GM19455 (cell line): ENCODE data around the gene MAN2B2.

ENCODE experiments used
- ATAC-seq: cut with Tn5 transposase; IDR thresholded peaks from one replicate; pipeline ENCODE4 v1.9.1; 2021; ENCODE audit not compliant: unreplicated experiment

MAN2B2 gene

DNA sequence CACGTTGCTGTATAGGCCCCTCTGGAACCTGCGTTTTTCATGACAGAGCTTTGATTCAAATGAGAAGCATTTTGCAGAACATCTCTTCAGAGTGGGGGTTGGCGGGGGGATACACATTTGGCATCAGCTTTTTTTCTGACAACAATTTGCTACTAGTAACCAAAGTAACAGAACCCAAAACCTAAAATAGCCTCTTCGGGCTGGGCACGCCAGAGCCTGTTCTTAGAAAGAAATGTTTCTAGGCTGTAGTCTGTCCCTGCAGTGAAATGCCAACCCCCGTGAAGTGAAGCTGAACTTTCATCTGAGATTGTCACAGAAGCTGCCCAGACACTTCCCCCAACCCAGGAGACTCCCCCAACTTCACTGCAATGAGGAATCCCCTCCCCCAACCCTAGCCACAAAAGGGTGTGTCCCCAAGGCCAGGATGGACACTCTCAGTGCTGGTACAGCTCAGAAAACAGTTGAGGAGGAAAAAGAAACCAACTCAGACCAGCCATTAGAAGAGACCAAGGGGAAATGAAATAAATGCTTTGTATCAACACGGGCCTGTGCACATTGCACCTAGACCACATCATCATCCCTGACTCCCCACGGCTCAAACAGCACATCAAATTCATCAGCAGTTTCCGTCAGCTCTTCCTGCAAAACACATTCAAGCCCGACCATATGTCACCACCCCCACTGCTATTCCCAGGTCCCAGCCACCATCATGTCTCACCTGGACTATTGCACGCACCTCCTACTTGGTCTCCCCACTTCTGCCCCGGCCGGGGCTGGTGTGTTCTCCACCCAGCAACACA is 8.4 kb upstream of the MAN2B2 start:
- ATAC-seq: no peak

DNA sequence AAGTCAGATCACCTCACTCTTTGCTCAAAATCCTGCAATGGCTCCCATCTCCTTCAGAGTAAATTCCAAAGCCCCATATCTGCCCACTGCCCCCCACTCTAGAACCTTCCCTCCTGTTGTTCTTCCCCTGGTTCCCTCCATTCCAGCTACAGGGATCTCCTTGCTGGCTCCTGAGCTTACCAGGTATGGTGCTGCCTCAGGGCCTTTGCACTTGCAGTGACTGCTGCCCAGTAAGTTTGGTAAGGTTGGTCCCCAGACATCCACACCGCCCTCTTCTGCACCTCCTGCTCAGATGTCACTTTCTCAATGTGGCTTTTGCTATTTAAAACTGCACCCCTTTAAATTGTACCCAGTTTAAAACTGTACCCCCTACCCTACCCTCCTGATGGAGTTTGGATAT is 7.8 kb upstream of the MAN2B2 start:
- no peak for ATAC-seq

DNA sequence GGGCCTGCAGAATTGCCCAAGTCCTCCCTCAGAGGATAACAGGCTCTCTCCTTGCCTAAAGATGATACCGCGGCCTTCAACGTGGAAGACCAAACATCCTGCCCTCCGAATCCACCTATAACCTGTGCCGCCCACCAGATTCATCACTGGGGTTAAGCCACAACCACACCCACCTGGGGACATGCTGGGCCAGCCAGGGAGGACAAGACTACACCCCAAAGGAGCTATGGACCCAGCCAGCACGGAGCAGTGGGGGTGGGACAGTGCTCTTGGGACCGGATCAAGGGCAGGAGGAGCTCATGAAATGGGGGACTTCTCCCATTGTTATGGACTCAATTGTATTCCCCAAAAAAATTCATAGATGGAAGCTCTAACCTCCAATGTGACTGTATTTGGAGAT is 6.8 kb upstream of the MAN2B2 start:
- no peak for ATAC-seq

DNA sequence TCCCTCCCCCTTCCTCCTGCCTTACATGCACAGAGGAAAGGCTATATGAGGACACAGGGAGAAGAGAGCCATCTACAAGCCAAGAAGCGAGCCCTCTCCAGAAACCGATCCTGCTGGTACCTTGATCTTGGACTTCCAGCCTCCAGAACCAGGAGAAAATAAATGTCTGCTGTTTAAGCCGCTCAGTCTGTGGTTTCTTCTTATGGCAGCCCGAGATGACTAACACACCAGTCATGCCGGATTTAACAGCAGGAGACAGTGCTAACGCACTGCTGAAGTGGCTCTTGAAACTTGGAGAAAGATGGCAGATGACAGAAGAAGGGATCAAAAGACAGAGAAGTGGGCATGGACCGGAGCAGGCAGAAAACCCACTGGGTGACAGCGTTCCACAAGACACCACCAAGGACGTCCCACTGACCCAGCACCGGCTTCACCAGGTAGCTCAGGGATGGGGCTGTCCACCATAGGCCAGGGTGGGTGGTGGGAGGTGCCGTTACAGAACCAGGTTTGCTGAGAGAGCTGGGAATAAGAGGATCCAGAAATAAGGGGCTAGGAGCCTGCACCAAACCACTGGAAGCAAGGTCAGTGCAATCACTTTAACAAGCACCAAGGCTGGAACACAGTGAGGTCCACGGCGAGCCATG is 6.2 kb upstream of the MAN2B2 start:
- no peak for ATAC-seq

DNA sequence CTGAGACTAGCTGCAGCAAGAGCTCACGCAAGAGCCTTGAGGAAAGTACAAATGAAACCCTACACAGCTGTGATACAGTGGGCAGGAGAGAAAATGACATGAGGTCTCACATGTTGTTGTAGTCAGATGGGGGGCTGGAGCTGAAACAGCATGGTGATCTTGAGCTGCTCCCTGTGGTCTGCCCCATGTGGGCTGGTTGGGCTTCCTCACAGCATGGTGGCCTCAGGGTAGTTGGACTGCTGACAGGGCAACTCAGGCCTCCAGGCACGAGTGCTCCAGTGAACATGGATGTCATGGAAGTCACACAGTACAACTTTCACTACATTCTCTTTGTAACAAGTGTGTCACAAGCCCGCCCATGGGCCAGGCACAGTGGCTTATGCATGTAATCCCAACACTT is 3.4 kb upstream of the MAN2B2 start:
- no peak for ATAC-seq

DNA sequence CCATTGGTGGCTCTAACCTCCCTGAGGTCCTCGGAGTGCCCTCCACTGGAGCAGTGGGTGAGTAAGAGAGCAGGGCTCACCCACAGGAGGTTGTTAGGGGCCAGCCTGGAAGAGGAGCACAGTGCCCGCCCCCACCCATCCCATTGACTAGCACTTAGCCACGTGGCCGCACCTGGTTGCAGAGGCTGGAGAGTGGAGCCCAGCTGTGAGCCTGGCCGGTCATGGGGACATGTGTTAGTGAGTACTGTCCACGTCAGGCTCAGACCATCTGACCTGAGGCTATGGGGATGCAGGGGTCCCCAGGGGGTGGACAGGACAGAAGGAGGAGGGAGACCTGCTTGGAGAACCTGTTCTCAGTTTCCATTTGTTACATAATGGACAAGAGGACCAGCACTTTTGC is 1.4 kb upstream of the MAN2B2 start:
- no peak for ATAC-seq

DNA sequence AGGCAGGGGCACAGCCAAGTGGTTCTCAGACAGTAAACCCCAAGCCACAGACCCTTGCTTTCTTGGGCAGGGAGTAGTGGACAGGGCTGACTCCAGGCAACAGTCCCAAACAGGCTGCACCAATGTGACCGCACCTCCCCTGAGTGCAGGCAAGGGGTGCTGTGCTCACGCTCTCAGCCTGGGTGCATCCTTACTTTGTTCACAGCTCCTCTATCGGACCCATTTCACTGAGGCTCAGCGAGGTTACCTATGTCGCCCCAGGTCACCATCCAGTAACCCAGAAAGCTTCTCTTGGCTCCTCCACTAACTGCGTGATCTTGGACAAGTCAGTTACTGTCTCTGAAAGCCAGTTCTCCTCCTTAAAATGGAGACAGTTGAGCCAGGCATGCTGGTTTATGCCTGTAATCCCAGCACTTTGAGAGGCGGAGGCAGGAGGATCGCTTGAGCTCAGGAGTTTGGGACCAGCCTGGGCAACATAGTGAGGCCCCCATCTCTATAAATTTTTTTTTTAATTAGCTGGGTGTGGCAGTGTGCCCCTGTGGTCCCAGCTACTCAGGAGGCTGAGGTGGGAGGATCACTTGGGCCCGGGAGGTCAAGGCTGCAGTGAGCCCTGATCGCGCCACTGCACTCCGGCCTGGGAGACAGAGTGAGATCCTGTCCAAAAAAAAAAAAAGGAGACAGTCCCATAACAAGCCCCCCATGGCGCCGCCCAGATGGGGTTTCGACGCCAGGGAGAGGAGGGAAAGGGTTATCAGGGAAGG is 823 bp upstream of the MAN2B2 start:
- ATAC-seq: no peak

DNA sequence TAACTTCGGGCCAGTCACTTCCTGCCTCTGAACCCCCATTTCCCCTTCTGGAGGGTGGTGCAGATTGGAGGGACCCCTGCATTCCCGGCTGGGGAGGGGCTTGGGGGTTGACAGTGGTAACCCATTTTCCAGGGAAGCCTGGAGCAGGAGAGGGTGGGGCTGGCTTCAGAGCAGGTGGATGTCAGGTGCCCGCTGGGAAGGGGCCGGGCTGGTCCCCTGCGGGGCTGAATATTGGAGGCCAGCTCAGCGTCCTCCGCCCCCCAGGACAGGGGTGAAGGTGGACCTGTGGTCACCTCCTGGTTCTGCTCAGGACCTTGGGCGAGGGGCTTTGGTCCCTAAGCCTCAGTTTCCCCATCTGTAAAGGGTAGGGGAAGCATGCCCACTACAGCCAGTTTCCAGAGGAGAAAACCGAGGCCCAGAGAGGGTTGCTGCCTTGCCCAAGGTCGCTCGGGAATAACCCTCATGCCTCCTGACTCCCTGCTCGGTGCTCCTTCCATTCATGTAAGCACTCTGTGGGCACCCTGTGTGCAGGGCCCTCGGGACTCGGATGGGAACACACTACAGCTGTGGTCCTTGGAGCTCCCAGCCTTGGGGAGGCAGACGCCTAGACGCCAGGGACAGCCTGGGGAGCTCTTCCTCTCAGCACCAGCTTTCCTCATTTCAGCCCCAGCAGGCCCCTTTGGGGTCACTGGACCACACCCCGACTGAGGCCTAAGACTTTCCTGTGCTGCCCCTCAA is 683 bp downstream of the MAN2B2 start:
- ATAC-seq: no peak

DNA sequence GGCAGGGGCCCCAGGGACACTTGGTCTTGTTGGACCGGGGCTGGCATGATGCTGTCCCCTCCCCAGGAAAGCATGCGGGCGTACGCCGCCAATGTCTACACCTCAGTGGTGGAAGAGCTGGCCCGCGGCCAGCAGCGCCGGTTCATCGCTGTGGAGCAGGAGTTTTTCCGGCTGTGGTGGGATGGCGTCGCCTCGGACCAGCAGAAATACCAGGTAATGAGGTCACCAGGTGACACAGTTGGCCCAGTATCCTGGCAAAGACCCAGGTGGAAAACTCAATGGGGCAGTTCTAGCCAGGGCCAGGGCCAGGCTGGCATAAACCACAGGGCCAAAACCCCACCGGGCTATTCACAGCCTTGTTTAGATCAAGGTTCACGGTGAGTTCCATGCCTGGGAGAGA is 1.5 kb downstream of the MAN2B2 start:
- ATAC-seq: no peak

DNA sequence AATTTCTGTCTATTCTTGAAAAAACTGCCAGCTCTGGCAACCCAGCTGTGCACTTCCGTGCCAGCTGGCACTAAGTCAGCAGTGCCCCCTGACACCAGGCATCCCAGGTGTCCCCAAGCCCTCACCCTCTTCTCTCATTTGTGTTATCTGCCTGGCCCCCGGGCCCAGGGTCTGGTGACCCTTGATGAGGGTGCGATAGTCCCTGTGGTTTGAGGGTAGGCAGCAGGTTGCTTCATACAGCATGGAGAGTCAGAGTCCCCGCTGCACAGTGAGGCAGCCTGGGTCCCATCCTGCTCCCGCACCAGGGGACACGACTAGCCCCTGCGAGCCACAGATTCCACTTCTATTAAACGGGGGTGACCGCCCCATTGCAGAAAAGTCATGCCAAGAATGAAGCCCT is 1.9 kb downstream of the MAN2B2 start:
- no peak for ATAC-seq

DNA sequence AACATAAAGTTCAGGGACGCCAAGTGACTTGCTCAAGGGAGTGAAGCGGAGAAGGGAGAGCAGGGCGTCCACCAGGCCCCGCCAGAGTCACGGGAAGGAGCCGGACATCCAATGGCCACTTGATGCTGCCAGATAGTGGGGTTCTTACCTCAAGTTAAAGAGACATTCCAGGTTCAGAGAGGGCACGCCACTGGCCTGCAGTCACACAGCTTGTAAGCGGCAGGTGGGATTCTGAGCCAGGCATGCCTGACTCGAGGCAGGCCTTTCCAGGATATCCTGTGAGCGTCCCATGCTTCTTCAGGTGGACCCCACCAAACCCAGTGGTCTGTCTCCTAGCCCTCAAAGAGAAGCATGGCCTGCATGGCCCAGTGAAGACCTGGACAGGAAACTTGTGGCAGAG is 2.4 kb downstream of the MAN2B2 start:
- no peak for ATAC-seq

DNA sequence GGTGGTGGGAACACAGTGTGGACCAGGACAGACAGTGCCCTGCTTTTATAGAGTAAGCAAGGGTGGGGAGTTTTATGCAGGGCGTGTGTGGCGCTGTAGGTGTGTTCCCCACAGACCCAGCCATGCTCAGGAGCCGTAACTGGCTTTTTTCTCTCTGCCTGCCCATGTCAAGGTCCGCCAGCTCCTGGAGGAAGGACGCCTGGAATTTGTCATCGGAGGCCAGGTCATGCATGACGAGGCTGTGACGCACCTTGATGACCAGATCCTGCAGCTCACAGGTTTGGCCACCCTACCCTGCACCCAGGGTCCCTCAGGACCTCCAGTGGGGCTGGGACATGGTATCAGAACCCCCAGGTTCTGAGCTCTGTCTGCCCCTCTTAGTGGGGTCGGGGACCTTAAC is 3.2 kb downstream of the MAN2B2 start:
- no peak for ATAC-seq

DNA sequence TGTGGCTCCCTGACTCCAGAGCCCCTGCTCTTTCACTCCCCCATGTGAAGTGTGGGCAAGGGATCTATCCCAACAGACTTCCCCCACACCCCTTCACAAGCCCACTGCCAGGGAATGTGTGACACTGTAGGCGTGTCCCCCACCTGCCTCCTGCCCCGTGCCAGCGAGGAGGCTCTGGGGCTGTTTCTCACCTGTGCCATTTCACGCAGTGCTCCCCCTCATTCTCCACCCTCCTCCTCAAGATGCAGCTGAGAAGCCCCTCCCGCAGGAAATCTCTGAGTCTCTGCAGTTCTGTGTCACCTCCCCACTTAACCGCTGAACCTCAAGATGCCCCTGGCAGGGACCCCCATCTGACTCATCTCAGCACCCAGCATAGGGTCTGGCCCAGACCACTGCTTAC is 5.4 kb downstream of the MAN2B2 start:
- no peak for ATAC-seq

DNA sequence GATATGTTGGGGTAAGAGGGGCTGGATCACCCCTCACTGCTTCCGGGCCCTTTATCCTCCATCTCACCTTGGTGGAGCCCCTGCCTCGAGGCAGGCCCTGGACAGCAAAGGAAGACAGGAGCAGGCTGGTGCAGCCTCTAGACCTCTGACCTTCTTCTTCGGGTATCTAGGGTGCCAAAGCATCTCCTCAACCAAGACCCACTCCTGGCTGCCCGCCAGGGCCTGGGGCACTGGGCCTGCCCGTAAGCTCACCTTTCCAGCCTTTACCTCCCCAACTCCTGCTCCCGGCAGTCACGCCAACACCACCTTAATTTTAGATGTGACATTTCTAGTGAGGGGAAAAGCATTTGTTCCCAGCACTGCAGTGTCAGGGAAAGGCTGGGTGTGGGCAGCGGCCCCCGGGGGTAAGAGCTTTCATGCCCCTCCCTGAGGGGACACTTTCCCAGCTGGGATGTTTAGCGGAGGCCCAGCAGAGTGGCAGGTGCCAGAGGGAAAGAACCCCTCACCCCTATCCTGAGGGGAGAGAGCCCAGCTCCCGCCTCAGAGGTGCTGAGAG is 6.7 kb downstream of the MAN2B2 start:
- ATAC-seq: no peak

DNA sequence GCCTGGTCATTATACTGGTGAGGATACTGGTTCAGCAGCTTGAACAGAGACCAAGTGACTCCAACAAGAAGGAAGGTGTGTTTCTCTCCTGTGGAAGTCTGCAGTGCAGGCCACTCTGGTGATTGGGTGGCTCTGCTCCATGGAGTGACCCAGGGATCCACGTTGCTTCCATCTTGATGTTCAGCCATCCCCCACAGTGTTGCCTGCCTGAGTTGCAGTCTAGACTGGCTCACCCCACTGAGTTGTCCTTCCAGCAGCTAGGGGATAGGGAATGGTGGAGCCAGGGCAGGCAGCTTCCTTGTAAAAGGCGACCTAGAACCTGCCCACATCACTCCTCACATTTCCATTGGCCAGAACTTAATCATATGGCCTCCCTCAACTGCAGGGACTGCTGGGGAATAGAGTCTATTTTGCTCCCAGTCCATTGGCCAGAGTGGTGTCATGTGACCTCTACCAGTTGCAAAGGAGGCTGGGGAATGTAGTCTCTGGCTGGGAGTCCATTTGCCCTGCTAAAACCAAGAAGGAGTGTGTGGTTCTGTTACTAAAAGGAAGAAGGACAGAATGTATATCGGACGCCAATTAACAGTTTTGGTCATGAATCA is 8.0 kb downstream of the MAN2B2 start:
- ATAC-seq: no peak

DNA sequence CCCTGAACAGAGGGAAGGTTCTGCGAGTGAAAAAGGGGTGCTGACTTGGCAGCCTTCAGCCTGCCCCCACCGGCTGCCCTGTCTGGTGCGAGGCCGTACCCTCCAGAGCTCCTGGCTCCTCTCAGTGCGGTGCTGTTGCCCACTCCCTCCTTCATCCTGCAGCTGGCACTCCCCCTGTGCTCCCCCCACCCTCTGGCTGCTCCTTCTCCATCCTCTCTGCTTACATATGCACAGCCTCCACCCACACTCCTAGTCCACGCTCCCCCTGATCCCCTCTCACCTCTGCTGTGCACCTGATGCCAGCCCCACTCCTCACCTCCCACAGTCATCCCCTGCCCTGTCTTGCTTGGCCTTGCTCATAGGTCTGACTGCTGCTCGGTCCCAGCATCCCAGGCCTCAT is 9.9 kb downstream of the MAN2B2 start:
- no peak for ATAC-seq

DNA sequence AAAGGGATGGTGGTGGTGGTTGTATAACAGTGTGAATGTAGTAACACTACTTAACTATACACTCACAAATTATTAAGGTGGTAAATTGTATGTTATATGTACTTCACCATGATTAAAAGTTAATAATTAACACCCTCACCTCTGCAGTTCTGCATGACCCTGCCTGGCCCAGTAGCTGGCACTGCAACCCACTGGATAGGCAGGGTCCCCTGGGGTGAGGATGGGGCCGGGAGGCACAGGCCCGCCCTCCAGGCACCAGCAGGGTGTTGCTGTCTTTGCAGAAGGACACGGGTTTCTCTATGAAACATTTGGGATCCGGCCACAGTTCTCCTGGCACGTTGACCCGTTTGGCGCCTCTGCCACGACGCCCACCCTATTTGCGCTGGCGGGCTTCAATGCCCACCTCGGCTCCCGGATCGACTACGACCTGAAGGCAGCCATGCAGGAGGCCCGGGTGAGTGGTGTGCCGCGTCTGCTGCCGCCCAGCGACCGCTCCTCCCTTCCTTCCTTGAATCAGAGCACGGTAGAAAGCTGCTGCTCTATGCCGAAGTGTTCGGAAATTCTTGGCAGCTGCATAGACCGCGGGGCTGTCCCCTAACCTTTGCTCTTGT is 11.8 kb downstream of the MAN2B2 start:
- ATAC-seq: no peak

DNA sequence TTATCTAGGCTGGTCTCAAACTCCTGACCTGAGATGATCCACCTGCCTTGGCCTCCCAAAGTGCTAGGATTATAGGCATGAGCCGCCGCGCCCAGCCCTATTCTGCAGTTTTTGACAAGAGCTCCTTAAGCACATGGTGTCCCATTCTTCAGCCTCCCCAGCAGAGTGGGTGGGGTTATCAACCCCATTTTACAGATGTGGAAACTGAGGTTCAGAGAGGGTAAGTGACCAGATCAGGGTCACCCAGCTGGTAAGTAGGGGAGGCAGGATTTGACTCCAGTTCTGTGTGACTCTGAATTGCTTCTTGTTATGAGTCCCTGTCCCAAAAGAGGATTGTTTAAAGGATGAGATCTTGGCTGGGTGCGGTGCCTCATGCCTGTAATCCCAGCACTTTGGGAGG is 14.5 kb downstream of the MAN2B2 start:
- no peak for ATAC-seq

DNA sequence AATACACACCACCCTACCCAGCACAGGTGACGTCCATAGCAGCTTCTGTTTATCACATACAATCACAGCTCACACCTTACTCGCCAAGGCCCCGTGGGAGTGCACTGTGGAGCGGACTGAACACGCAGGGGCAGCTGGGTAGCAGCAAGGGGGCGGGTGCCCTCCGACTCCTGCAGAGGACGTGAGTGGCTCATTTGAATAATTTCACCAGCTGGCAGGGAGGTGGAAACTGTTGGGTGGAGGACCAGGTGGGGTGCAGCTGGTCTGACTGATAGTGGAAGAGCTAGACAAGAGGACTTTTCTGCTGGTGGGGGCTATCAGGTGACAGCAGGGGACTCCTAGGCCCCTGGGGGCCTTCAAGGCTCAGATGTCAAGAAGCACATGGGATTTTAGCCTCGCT is 16.3 kb downstream of the MAN2B2 start:
- ATAC-seq: no peak

DNA sequence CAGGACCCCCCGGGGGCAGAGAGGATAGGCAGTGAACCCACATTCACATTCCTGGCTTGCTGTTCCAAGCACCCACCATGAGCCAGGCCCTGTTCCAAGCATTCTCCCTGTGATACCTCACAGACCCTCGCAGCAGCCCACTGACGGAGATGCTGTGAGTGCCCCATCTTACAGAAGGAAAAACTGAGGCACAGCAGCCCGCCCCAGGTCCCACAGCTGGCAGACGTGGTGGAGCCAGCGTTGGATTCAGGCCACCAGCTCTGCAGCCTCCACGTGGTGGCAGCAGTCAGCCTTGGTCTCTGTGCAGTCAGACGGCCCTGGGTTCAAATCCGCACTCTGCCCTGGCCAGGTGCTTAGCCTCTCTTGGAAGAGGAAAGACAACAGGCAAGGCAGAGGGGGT is 16.8 kb downstream of the MAN2B2 start:
- ATAC-seq: no peak
